GM12801 (cell line): ENCODE data around the gene UNC93A.

Experiments
- CTCF ChIP-seq: IDR thresholded peaks from one replicate; pipeline ENCODE4 v1.5.1; 2011; ENCODE audit warnings: control low read depth; ENCODE audit not compliant: insufficient read length; ENCODE audit errors: extremely low read depth

UNC93A gene

GRCh38 chr6:167350275-167350696 lies 59.2 kb downstream of the UNC93A start:
- TF ChIP-seq CTCF, result no peak

GRCh38 chr6:167350731-167351655 lies 59.9 kb downstream of the UNC93A start:
- TF ChIP-seq CTCF, result no peak

GRCh38 chr6:167351656-167352345 lies 60.7 kb downstream of the UNC93A start:
- TF ChIP-seq CTCF, result no peak

GRCh38 chr6:167356874-167357273 lies 65.8 kb downstream of the UNC93A start:
- TF ChIP-seq CTCF, result no peak
